HepG2 (cell line): ENCODE results near the gene PRPSAP1. TPM values are rescaled to one million over a fixed set of nuclear protein-coding genes. Genes with fewer than 3 reads are reported as not detected.

ENCODE experiments used
- HNRNPH1 ChIP-seq: fragments of 200-400 bp; formaldehyde crosslinking; optimal IDR thresholded peaks from 2 replicates; pipeline ENCODE3; 2017; ENCODE audit warnings: mild to moderate bottlenecking, low read depth, low read length
- HNRNPK ChIP-seq: fragments of 200-400 bp; formaldehyde crosslinking; IDR thresholded peaks from 2 replicates; pipeline ENCODE4 v1.6.1; 2018; ENCODE audit warnings: low read length, low read depth, moderate library complexity, mild to moderate bottlenecking; ENCODE audit not compliant: poor library complexity, severe bottlenecking
- HOXA3 ChIP-seq: sonication (generic); formaldehyde crosslinking; IDR thresholded peaks from 2 replicates; pipeline ENCODE4 v1.5.0; 2020; ENCODE audit warnings: missing genetic modification reagents
- KDM5B ChIP-seq: sonication (generic); formaldehyde crosslinking; IDR thresholded peaks from 2 replicates; pipeline ENCODE4 v1.4.0; 2020; ENCODE audit warnings: missing genetic modification reagents, mild to moderate bottlenecking, borderline replicate concordance
- PHB2 ChIP-seq: fragments of 450-650 bp; IDR thresholded peaks from 2 replicates; pipeline ENCODE4 v1.6.1; 2018; ENCODE audit not compliant: partially characterized antibody
- RAD51 ChIP-seq: fragments of 450-650 bp; IDR thresholded peaks from 2 replicates; pipeline ENCODE4 v1.6.1; 2016; ENCODE audit warnings: borderline replicate concordance
- RELA ChIP-seq: sonication (generic); formaldehyde crosslinking; IDR thresholded peaks from 2 replicates; pipeline ENCODE4 v1.4.0; 2020; ENCODE audit warnings: missing genetic modification reagents
- SMARCE1 ChIP-seq: fragments of 450-650 bp; IDR thresholded peaks from 2 replicates; pipeline ENCODE4 v1.6.1; 2017; ENCODE audit warnings: borderline replicate concordance
- SRSF4 ChIP-seq: fragments of 200-400 bp; formaldehyde crosslinking; IDR thresholded peaks from one replicate; pipeline ENCODE4 v1.6.1; 2018; ENCODE audit warnings: mild to moderate bottlenecking, low read depth, low read length, moderate library complexity; ENCODE audit not compliant: poor library complexity, severe bottlenecking
- ZNF232 ChIP-seq: sonication (generic); formaldehyde crosslinking; IDR thresholded peaks from 2 replicates; pipeline ENCODE4 v1.4.0; 2020; ENCODE audit warnings: missing genetic modification reagents, borderline replicate concordance
- ZNF670 ChIP-seq: sonication (generic); formaldehyde crosslinking; IDR thresholded peaks from 2 replicates; pipeline ENCODE4 v1.8.0; 2022; ENCODE audit warnings: mild to moderate bottlenecking, missing genetic modification reagents, borderline replicate concordance
- ZNF782 ChIP-seq: sonication (generic); formaldehyde crosslinking; IDR thresholded peaks from 2 replicates; pipeline ENCODE4 v1.4.0; 2020; ENCODE audit warnings: missing genetic modification reagents, mild to moderate bottlenecking, borderline replicate concordance
- ZNF841 ChIP-seq: sonication (generic); formaldehyde crosslinking; IDR thresholded peaks from 2 replicates; pipeline ENCODE4 v1.8.1; 2023; ENCODE audit warnings: missing genetic modification reagents, borderline replicate concordance
- polyA plus RNA-seq, 8 experiments: library from polyadenylated mRNA; depleted of rRNA in 3 of 8; stranded (reverse) in 7 of 8; unstranded in 1 of 8; fragments of >200 nt; fragmentation: Illumina TruSeq in 4 of 8; extraction: Trizol in 4 of 8; gene quantifications; 2 replicates each; pipeline versions ENCODE4 v1.2.1 to v1.2.3, GENCODE V29; 2011 to 2016; ENCODE audit warnings: low read depth in 4 of 8, missing spikeins in 1 of 8, mixed read lengths in 1 of 8; ENCODE audit not compliant: insufficient read depth in 1 of 8
- total RNA-seq, 5 experiments: library from RNA; depleted of rRNA; stranded (reverse); fragments of >200 nt; fragmentation: Illumina TruSeq; extraction: Trizol; gene quantifications; 2 replicates each; pipeline ENCODE4 v1.2.3, GENCODE V29; 2016; ENCODE audit warnings: low read depth in 1 of 5
- TF ChIP-seq, protein P1 (sequence below): sonication (generic); formaldehyde crosslinking; IDR thresholded peaks from 2 replicates; pipeline ENCODE4 v1.5.0; 2020; ENCODE audit warnings: missing genetic modification reagents
- TF ChIP-seq, protein P2 (sequence below): sonication (generic); formaldehyde crosslinking; IDR thresholded peaks from 2 replicates; pipeline ENCODE4 v1.8.1; 2023; ENCODE audit warnings: mild to moderate bottlenecking, missing genetic modification reagents, borderline replicate concordance
- TF ChIP-seq, protein P3 (sequence below): sonication (generic); formaldehyde crosslinking; IDR thresholded peaks from 2 replicates; pipeline ENCODE4 v1.8.0; 2022; ENCODE audit warnings: missing genetic modification reagents, mild to moderate bottlenecking, inconsistent platforms, borderline replicate concordance
- TF ChIP-seq, protein P4 (sequence below): sonication (generic); formaldehyde crosslinking; IDR thresholded peaks from 2 replicates; pipeline ENCODE4 v1.4.0; 2020; ENCODE audit warnings: mild to moderate bottlenecking, missing genetic modification reagents
- TF ChIP-seq, protein P5 (sequence below): sonication (generic); formaldehyde crosslinking; conservative IDR thresholded peaks from 2 replicates; pipeline ENCODE4 v1.8.0; 2022; ENCODE audit warnings: low read depth, missing genetic modification reagents
- TF ChIP-seq, protein P6 (sequence below): sonication (generic); formaldehyde crosslinking; IDR thresholded peaks from 2 replicates; pipeline ENCODE4 v1.5.1; 2020; ENCODE audit warnings: mild to moderate bottlenecking, missing genetic modification reagents

The PRPSAP1 gene
- total and polyA plus RNA-seq, 2 of the 13 experiments (the other 11 are each of a cell fraction or from before 2014, with no cell fraction given), result 91.1 to 314 TPM

DNA sequence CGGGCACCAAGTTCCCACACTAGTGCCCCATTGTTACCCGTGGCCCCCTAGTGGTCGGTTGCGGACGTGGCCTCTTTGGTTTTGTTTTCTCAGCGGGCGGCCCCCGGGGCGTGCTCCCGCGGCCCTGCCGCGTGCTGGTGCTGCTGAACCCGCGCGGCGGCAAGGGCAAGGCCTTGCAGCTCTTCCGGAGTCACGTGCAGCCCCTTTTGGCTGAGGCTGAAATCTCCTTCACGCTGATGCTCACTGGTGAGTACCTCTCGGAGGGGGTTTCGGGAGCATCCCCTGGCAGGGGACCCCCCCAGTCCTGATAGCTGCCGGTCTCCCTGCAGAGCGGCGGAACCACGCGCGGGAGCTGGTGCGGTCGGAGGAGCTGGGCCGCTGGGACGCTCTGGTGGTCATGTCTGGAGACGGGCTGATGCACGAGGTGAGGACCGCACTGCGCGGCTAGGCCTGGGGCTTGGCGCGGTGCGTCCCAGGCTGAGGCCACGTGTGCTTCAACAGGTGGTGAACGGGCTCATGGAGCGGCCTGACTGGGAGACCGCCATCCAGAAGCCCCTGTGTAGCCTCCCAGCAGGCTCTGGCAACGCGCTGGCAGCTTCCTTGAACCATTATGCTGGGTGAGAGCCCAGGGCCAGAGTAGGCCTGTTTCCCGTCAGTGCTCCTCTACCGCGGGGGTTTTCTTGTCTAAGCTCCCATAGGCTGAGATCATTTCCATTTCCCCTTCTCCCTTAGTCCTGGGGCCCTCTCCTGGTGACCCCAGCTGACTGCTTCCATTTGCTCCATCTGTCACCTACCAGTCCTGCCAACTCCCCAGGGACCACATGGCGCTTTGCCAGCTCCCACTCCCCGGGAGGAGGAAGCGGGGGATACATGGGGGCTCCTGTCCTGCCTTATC lies 32.4 kb upstream of the PRPSAP1 start (continued):
- TF ChIP-seq KDM5B, result peak; percentile 98
- no peak for TF ChIP-seq SMARCE1
- no peak for TF ChIP-seq RAD51
- no peak for TF ChIP-seq ZNF841
- TF ChIP-seq, protein P1, sequence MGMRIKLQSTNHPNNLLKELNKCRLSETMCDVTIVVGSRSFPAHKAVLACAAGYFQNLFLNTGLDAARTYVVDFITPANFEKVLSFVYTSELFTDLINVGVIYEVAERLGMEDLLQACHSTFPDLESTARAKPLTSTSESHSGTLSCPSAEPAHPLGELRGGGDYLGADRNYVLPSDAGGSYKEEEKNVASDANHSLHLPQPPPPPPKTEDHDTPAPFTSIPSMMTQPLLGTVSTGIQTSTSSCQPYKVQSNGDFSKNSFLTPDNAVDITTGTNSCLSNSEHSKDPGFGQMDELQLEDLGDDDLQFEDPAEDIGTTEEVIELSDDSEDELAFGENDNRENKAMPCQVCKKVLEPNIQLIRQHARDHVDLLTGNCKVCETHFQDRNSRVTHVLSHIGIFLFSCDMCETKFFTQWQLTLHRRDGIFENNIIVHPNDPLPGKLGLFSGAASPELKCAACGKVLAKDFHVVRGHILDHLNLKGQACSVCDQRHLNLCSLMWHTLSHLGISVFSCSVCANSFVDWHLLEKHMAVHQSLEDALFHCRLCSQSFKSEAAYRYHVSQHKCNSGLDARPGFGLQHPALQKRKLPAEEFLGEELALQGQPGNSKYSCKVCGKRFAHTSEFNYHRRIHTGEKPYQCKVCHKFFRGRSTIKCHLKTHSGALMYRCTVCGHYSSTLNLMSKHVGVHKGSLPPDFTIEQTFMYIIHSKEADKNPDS, result peak; percentile 57; the same call in 1 of the 2 replicates
- TF ChIP-seq, protein P2, sequence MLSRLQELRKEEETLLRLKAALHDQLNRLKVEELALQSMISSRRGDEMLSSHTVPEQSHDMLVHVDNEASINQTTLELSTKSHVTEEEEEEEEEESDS (CRISPR knock-in tag), result peak; percentile 97; the same call in 1 of the 2 replicates
- peak; percentile 95 for TF ChIP-seq HOXA3
- TF ChIP-seq, protein P3, sequence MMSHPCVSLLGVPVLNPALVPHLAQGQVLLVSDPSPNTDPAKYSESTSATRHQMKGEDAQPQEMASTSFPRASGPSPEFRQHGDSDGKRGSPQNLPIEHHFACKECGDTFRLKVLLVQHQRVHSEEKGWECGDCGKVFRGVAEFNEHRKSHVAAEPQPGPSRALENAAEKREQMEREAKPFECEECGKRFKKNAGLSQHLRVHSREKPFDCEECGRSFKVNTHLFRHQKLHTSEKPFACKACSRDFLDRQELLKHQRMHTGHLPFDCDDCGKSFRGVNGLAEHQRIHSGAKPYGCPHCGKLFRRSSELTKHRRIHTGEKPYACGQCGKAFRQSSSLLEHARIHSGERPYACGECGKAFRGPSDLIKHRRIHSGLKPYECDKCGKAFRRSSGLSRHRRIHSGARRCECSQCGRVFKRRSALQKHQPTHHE (CRISPR knock-in tag), result peak; percentile 88; the same call in 1 of the 2 replicates
- TF ChIP-seq RELA (CRISPR knock-in tag), result 0 out of 2 replicates have a peak, but pooled peaks have one; percentile 23
- no peak for TF ChIP-seq HNRNPK
- TF ChIP-seq ZNF670 (CRISPR knock-in tag), result peak; percentile 97; the same call in 1 of the 2 replicates
- no peak for TF ChIP-seq HNRNPH1
- TF ChIP-seq ZNF232, result peak; percentile 99
- TF ChIP-seq, protein P4, sequence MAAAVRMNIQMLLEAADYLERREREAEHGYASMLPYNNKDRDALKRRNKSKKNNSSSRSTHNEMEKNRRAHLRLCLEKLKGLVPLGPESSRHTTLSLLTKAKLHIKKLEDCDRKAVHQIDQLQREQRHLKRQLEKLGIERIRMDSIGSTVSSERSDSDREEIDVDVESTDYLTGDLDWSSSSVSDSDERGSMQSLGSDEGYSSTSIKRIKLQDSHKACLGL, result peak; percentile 97
- TF ChIP-seq, protein P5, sequence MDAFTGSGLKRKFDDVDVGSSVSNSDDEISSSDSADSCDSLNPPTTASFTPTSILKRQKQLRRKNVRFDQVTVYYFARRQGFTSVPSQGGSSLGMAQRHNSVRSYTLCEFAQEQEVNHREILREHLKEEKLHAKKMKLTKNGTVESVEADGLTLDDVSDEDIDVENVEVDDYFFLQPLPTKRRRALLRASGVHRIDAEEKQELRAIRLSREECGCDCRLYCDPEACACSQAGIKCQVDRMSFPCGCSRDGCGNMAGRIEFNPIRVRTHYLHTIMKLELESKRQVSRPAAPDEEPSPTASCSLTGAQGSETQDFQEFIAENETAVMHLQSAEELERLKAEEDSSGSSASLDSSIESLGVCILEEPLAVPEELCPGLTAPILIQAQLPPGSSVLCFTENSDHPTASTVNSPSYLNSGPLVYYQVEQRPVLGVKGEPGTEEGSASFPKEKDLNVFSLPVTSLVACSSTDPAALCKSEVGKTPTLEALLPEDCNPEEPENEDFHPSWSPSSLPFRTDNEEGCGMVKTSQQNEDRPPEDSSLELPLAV (CRISPR knock-in tag), result peak; percentile 88; the same call in 1 of the 2 replicates
- TF ChIP-seq, protein P6, sequence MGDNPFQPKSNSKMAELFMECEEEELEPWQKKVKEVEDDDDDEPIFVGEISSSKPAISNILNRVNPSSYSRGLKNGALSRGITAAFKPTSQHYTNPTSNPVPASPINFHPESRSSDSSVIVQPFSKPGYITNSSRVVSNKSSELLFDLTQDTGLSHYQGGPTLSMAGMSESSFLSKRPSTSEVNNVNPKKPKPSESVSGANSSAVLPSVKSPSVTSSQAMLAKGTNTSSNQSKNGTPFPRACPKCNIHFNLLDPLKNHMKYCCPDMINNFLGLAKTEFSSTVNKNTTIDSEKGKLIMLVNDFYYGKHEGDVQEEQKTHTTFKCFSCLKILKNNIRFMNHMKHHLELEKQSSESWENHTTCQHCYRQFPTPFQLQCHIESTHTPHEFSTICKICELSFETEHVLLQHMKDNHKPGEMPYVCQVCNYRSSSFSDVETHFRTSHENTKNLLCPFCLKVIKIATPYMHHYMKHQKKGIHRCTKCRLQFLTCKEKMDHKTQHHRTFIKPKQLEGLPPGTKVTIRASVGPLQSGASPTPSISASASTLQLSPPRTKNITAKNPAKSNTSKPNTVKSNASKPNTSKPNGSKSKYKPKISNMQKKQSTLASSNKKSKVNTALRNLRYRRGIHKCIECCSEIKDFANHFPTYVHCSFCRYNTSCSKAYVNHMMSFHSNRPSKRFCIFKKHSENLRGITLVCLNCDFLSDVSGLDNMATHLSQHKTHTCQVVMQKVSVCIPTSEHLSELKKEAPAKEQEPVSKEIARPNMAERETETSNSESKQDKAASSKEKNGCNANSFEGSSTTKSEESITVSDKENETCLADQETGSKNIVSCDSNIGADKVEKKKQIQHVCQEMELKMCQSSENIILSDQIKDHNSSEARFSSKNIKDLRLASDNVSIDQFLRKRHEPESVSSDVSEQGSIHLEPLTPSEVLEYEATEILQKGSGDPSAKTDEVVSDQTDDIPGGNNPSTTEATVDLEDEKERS (CRISPR knock-in tag), result peak; percentile 97; the same call in 1 of the 2 replicates
- TF ChIP-seq SRSF4, result no peak
- peak; percentile 99 for TF ChIP-seq ZNF782 (CRISPR knock-in tag)
- no peak for TF ChIP-seq PHB2
